Suppressor macrophage treated with lipopolysaccharide for 1 hour (primary cell): ENCODE data around the gene TRPV3.
"Not testable (repeated sequence)": the region's sequence is repeated elsewhere in the genome, so short reads cannot be mapped to it uniquely, and the experiment has no call there.

Source experiments
- DNase-seq, 3 donors: peaks; one replicate each; pipeline ENCODE4 v3.0.0-alpha.2; 2020 to 2022

Gene TRPV3

DNA sequence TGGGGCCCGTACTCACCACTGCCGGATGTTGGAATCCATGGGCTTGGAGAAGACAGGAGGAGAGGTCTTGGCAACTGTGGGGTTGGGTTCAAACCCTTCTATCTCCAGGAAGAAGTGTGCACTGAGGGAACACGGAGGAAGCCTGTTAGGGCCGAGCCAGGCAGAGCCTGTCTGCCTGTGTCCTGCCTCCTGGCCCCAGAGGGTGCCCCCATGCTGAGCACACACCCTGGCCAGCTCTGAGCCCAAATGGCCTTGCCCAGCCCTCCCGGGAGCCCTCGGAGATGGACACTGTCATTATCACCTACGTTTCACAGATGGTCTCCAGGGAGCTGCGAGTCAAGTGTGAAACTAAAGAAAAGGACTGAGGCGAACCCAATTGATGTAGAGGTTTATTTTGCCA lies 12.5 kb downstream of the TRPV3 start:
- DNase-seq = no peak

DNA sequence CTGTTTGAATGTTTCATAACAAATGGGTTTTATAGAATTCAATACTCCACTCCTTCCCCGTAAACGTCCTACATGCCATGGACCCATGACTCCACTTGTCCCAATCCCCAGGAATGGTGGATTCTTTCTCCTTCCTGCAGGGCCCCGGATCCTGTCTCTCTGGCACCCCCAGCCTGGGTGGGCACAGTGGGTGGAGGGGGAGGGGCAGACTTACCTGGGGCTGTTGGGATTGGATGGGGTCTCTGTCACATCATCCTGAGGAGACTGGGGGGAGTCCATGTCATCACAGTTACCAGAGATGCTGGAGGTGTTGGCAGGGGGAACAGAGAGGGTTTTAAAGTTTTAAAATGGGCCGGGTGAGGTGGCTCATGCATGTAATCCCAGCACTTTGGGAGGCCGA lies 13.2 kb downstream of the TRPV3 start:
- DNase-seq = no peak

DNA sequence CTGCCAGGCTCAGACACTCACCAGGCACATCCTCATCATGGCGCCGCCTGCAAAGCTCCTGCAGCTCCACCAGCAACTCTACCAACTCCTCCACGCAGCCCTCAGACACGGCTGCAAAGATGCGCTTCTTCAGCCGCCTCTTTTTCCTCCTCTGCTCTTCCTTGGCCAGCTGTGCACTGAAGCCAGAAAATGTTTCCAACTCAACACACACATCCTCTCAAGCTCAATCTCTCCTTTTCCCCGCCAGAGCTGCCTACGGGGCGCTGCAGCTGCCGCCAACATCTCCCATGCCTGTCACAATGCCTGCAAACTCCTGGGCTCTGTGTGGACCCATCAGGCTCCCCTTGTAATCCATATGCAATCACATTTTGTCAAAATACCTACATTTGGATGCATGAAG lies 14.2 kb downstream of the TRPV3 start:
- no peak for DNase-seq

DNA sequence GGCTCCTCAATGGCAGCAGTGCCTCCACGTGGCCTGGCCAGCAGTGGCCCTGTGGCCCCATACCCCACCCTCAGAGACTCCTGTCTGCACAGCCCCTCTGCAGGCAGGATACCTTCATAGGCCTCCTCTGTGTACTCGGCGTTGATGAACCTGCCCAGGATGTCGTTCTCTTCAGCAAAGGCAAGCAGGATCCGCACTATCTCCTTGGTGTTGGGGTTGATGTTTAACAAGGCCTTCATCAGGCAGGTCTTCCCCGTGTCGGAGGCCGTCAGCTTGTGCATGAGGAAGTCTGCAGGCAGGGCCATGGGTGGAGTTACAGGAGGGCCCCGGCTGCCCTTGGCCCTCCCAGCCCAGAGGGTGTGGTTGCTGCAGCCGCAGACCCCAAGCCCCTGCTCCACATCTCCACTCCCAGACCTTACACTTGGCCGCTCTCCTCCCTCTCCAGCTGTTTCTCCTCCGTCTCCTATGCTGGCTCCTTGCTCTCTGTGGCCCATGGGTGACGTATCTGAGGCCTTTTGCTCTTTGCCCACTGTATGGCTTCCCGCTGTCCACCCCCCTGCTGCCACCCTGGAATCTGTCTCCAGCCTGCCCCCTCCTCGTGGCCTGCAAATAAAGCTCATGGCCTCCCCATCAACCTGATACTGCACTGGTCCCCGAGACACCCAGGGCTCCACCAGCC lies 15.1 kb downstream of the TRPV3 start:
- no peak for DNase-seq

- no peak for DNase-seq
These were observed 17.6 kb downstream of the TRPV3 start for GRCh38 chr17:3539881-3540540.

GRCh38 chr17:3536716-3537115 lies 20.9 kb downstream of the TRPV3 start:
- no peak for DNase-seq

DNA sequence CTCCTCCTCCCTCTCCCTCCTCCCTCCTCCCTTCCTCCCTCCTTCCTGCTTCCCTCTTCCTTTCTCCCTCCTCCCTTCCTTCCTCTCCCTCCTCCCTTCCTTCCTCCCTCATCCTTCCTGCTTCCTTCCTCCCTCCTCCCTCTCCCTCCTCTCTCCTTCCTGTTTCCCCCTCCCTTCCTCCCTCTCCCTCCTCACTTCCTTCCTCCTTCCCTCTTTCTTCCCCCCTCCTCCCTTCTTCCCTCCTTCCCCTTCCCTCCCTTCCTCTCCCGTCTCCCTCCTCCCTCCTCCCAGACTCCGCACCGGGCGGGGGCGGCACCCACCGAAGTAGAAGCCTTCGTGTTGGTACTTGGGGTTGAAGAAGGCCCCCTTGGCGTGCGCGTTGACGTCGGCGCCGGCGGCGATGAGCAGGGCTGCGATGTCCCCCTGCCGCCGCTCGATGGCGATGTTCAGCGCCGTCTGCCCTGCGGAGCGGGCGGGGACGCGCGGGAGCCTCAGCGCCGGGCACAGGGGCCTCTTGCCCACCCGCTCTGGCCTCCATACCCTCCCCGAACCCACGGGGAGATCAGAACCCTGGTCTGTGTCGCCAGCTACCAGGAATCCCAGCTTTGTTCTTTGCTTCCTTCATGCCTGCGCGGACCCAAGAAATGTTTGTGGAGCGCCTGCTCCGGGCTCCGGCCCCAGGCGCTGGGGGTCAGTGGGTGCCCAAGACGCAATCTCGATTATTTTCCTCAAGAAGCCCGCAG lies 22.2 kb downstream of the TRPV3 start:
- DNase-seq = peak in 2 of 3 donors; percentile 22 to 32

GRCh38 chr17:3534881-3535252 lies 22.7 kb downstream of the TRPV3 start:
- DNase-seq = no peak

DNA sequence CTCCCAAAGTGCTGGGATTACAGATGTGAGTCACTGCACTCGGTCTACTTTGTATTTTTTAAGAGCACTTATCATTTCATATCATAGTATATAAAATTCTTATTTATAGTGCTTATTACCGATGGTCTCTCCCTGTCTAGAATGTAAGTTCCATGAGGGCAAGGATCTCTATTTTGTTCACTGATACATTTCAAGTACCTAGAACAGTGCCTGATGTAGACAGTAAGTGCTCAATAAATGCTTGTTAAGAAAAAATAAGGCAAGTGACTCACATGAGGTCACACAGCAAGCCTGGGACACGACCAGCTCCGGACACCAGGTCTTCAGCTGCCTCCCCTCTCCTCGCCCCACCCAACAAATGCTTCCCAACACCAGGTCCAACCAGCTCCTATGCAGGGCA lies 23.9 kb downstream of the TRPV3 start:
- no peak for DNase-seq

DNA sequence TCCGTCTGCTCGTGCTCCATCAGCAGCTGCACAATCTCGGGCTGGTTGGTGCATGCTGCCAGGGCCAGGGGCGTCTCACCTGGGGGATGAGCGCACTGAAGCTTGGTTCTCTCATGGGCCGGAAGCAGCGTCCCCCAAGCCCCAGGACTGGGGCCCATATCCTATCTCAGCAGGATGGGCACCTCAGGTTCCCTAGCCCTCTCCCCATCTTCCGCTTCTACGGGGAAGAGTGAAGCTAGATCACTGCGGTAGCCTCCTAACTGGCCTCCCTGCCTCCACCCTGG lies 24.8 kb downstream of the TRPV3 start:
- no peak for DNase-seq

DNA sequence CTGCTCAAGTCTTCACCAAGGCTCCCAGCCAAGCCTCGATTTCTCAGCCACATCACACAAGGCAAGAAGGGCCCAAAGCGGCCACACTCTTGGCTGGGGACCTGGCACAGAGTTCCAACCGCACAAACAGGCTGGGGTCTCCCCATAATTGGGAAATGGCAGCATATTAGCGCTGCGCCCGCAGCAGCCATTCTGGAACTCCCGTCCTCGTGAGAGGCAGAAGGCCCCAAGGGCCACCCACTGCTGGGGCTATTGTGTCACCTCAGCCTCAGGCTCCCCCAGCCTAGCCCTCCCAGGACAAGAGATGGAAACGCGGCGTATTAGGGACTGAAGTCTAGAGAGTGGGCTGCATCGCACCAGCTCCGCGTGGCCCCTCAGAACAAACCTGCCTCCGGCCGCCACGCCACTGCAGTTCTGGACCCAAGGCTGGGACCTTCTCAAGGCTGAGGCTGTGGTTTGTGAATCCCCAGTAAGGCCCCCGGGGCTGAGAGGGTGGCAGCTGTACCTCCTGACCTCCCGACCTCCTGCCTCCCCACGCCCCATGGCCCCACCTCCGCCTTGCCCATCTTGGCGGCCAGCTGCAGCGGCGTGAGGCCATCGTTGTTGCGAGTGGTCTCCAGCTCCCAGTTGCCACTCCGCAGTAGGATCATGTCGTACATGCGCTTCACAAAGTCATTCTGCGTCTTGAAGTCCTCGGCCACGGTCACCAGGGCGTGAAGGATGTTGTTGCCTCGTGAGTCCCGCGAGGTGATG lies 25.3 kb downstream of the TRPV3 start:
- DNase-seq = no peak

DNA sequence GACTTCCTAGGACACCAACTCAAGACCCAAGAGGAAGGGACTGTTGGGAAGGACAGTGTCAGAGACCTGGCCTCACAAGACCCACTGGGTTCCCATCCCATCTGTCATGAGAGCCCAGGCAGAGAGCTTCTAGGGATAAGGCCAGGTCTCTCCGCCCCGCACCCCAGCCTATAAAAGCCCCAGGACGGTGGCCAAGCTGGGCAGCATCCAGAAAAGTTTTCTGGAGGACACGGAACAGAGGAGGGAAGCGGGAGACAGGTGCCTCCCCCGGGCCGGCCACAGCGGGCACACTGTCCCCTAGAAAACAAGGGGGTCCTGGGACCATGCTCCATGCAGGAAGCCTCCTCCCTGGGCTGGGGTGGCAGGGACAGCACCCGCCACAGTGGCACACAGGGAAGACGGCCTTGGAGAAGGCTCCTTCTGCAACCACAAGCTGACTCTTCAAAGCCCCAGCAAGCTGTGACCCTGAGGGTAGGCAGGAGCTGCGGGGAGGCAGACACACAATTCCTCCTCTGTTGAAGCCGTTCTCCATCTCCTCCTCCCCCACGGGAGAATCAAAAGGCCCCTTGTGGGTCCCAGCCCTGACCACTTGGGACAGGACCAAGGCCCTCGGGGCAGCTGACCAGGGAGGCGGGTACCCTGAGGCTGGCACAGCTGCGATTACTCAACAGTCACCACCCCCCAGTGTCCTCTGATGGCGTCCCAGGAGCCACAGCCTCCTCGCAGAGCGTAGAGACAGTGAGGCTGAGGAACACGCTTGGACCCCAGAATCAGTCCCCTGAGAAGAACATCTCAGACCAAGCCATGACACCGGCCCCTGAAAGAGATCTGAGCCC lies 26.1 kb downstream of the TRPV3 start:
- no peak for DNase-seq

DNA sequence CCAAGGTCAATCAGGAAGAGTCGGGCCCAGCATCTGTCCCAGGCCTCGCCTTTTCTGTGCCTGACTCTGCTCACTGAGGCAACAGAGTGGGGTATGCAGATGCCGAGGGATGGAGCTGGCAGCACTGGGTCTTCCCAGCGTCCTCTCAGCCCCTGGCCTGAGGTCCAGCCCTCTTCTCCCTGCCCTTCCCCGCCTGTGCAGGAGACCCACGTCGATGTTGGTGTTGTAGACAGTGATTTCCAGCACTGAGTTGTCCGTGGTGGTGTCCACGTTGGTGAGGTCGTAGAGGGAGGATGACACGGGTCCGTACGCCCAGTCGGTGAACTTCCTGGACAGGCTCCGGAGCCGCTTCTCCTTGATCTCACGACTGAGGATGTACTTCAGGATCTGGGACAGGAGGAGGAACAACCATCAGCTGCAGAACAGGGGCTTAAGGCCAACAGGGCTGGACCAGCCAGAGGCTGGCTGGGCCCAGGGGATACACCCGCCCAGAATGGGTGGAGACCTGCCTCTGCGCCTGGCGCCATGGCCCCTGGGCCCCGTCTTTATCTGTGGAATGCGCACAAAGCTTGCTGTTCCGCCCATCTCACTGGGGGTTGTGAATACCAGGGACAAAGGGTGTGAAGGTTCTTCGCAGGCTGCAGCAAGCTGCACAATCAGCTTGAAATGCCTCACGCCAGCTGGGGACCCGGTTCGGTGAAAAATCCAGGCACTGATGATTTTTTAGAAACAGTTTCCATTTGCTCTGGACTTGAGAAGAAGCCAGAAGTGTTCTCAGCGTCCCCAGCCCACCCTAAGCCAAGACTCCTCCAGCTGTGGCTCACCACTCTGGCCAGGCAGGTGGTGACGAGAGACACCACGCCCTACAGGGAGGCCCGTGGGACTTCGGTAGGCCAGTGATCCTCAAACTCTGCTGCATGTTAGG lies 27.5 kb downstream of the TRPV3 start:
- no peak for DNase-seq

GRCh38 chr17:3528880-3529511 lies 28.6 kb downstream of the TRPV3 start:
- DNase-seq = no peak

DNA sequence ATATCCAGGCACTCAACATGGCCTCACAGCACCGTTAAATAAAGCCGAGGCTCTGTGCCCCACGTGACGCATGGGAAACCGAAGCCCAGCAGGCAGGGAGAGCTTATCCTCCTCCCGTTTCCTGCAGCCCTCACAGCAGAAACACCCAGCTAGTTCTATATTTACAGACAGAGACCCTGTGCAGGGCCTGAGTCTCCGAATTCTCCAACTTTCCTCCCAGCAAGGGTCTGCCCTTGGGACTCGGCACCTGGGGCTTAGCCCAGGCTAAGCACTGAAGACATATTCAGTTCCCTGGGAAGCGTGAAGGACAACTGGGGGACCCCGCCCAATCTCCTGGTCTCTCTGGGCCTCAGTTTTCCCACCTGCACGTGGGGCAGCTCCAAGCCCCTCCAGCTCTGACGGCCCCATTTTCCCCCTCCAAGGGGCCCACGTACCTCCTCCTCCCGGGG lies 29.2 kb downstream of the TRPV3 start:
- no peak for DNase-seq

DNA sequence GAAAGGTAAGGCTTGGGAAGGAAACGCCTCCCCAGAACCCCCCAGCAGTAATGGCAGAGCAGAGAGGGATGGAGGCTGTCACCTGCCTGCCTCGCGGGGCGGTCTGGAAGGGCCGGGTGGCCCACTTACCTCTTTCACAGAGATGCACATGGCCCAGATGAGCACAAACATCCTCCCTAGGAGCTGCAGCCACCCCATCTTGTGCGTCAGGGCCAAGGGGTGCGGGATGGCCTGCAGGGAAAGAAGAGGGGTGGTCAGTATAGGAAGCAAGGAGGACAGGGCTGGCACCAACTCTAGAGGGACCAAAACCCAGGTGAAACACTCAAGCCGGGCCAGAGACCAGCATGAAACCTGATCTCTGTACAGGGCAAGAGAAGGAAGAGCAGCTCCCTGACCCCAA lies 29.7 kb downstream of the TRPV3 start:
- DNase-seq = no peak

DNA sequence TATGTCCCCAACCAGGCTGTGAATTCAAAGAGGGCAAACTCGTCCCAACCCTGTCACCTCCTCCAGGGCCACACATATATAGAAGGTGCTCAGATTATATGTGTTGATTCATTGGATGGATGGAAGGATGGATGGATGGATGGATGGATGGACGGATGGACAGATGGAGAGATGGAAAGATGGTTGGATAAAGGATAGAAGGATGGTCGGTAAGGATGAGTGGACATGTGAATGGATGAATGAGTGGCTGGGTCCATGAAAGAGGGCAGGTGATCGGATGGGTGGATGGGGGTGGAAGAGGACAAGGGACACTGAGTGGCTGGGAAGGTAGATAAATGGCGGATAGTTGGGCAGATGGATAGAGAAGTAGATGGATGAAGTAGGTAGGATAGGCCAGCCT lies 30.1 kb downstream of the TRPV3 start:
- DNase-seq = no peak

DNA sequence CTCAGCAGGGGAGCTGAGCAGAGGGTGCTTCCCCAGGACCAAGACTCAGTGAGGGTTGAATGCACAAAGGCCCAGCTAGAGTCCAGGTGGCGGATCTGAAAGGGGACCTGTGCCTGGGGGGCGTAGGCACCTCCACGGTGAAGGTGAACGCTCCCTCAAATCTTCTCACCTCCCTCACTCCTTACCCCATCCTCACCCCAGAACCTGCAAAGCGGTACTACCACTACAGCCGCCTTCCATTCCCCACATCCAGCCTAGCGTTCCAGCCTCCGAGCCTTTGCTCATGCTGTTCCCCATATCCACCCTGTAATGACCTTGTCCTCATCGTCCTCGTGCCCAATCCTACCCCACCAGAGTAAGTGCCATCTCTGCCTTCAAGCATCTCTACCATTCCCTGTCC lies 30.6 kb downstream of the TRPV3 start:
- DNase-seq = no peak

- no peak for DNase-seq
These were observed 31.1 kb downstream of the TRPV3 start for GRCh38 chr17:3526491-3526890.

- no peak for DNase-seq
These were observed 33.6 kb downstream of the TRPV3 start for GRCh38 chr17:3524024-3524423.

- DNase-seq = not testable (repeated sequence)
These were observed 38.1 kb downstream of the TRPV3 start for GRCh38 chr17:3519472-3519871.
